HCT116 (cell line): ENCODE data around the gene FAM193A. TPM values are rescaled to one million over a fixed set of nuclear protein-coding genes. Genes with fewer than 3 reads are reported as not detected.

Source experiments
- ATAC-seq: fragments of 200-7000 bp; cut with Tn5 transposase; 2 replicates; pipeline ENCODE4 v1.9.1; 2020; ENCODE audit warnings: mild to moderate bottlenecking, moderate library complexity
- BruUV-seq: library from RNA; stranded (reverse); fragments of 400-500 nt; replicated peaks from 2 replicates; lab custom pipeline; 2021; lab: Mats Ljungman, UMichigan
- CTCF ChIA-PET: fragments of 300-600 bp; sonication (Branson Sonifier 250); formaldehyde crosslinking; loops from one replicate; lab custom pipeline; 2021; ENCODE audit warnings: antibody characterized with exemption; lab: Charles Lee
- POLR2A ChIA-PET: fragments of 300-600, 350-600 bp; sonication (Branson Sonifier 250); formaldehyde crosslinking; loops from one replicate; lab custom pipeline; 2021; ENCODE audit warnings: antibody characterized with exemption; lab: Charles Lee
- RAD21 ChIA-PET, 2 experiments: fragments of 300-600 bp; sonication (Branson Sonifier 250); formaldehyde crosslinking; loops; one replicate each; lab custom pipeline; 2023; ENCODE audit warnings: low total read pairs in 2 of 2; ENCODE audit not compliant: uncharacterized antibody in 2 of 2, unreplicated experiment in 2 of 2, low non-redundant PET in 1 of 2; lab: Charles Lee
- DNase-seq: peaks from one replicate; pipeline ENCODE4 v3.0.0-alpha.2; 2010; ENCODE audit warnings: low read depth, low spot score
- H2AFZ ChIP-seq: fragments of 200-600 bp; shearing (Covaris generic), sonication (generic); 2 replicates; pipeline ENCODE4 v1.6.1; 2017; ENCODE audit warnings: low read depth, mixed run types, mixed read lengths, antibody characterized with exemption, low read length; ENCODE audit not compliant: poor library complexity, severe bottlenecking
- H3K27ac ChIP-seq: 2 replicates; pipeline ENCODE4 v1.5.1; 2012; ENCODE audit warnings: low read depth, low read length
- H3K27me3 ChIP-seq: fragments of 200-600 bp; sonication (generic); 2 replicates; pipeline ENCODE4 v1.6.1; 2016; ENCODE audit warnings: mixed run types, low read length, mixed read lengths; ENCODE audit not compliant: insufficient read depth
- H3K36me3 ChIP-seq, 2 experiments: fragments of 200-500 bp in 1 of 2; fragments of 200-600 bp in 1 of 2; sonication (Bioruptor generic) in 1 of 2; sonication (generic) in 1 of 2; 2 replicates each; pipeline versions ENCODE4 v1.5.1 to v1.6.1; 2014 to 2016; ENCODE audit warnings: low read length in 2 of 2, inconsistent platforms in 1 of 2, mixed read lengths in 1 of 2, mixed run types in 1 of 2; ENCODE audit not compliant: insufficient read depth in 2 of 2, control insufficient read depth in 1 of 2
- H3K4me1 ChIP-seq, 2 experiments: fragments of 200-600 bp in 1 of 2; sonication (generic) in 1 of 2; 2 replicates each; pipeline versions ENCODE4 v1.5.1 to v1.6.1; 2012 to 2017; ENCODE audit warnings: low read length in 2 of 2, inconsistent platforms in 1 of 2, mild to moderate bottlenecking in 1 of 2, mixed read lengths in 1 of 2, mixed run types in 1 of 2, moderate library complexity in 1 of 2; ENCODE audit not compliant: insufficient read depth in 2 of 2, control insufficient read depth in 1 of 2
- H3K4me2 ChIP-seq: fragments of 200-600 bp; sonication (generic); 2 replicates; pipeline ENCODE4 v1.6.1; 2017; ENCODE audit warnings: mixed run types, low read length, mixed read lengths
- H3K4me3 ChIP-seq, 2 experiments: fragments of 200-600 bp in 1 of 2; sonication (generic) in 1 of 2; replicated peaks in 1 of 2; 2 replicates each; pipeline ENCODE4 v1.5.1; 2011 to 2016; ENCODE audit warnings: low read length in 2 of 2, control low read depth in 1 of 2, low read depth in 1 of 2, mild to moderate bottlenecking in 1 of 2, mixed read lengths in 1 of 2, mixed run types in 1 of 2
- H3K79me2 ChIP-seq: fragments of 200-600 bp; sonication (generic); 2 replicates; pipeline ENCODE4 v1.6.1; 2017; ENCODE audit warnings: mild to moderate bottlenecking, mixed run types, low read length, moderate library complexity, mixed read lengths; ENCODE audit not compliant: insufficient read depth
- H3K9ac ChIP-seq: fragments of 200-600 bp; sonication (generic); 2 replicates; pipeline ENCODE4 v1.6.1; 2016; ENCODE audit warnings: low read length, mixed read lengths
- H3K9me2 ChIP-seq: fragments of 200-600 bp; sonication (generic), shearing (Covaris generic); 2 replicates; pipeline ENCODE4 v1.6.1; 2017; ENCODE audit warnings: mixed run types, mild to moderate bottlenecking, moderate library complexity; ENCODE audit not compliant: insufficient read depth
- H3K9me3 ChIP-seq, 2 experiments: fragments of 200-500 bp in 1 of 2; fragments of 200-600 bp in 1 of 2; sonication (Bioruptor generic) in 1 of 2; sonication (generic) in 1 of 2; 2 replicates each; pipeline ENCODE4 v1.6.1; 2014 to 2017; ENCODE audit warnings: low read length in 2 of 2, mixed read lengths in 2 of 2, inconsistent platforms in 1 of 2, low read depth in 1 of 2, mild to moderate bottlenecking in 1 of 2, mixed run types in 1 of 2, moderate library complexity in 1 of 2; ENCODE audit not compliant: control insufficient read depth in 1 of 2, insufficient read depth in 1 of 2
- H4K20me1 ChIP-seq: fragments of 200-600 bp; sonication (generic), shearing (Covaris generic); 2 replicates; pipeline ENCODE4 v1.6.1; 2017; ENCODE audit warnings: mixed run types, mild to moderate bottlenecking, moderate library complexity; ENCODE audit not compliant: insufficient read depth
- CBX3 ChIP-seq: IDR thresholded peaks from 2 replicates; pipeline ENCODE4 v1.6.1; 2012; ENCODE audit warnings: low read depth
- CEBPB ChIP-seq: IDR thresholded peaks from 2 replicates; pipeline ENCODE4 v1.6.1; 2012; ENCODE audit warnings: low read depth
- EGR1 ChIP-seq: IDR thresholded peaks from 2 replicates; pipeline ENCODE4 v1.6.1; 2012; ENCODE audit warnings: low read depth
- EZH2phosphoT487 ChIP-seq: fragments of 200-600 bp; IDR thresholded peaks from 2 replicates; pipeline ENCODE4 v1.6.1; 2018; ENCODE audit warnings: antibody characterized with exemption, borderline replicate concordance
- FOSL1 ChIP-seq: IDR thresholded peaks from 2 replicates; pipeline ENCODE4 v1.6.1; 2012; ENCODE audit warnings: low read depth
- JUND ChIP-seq: IDR thresholded peaks from 2 replicates; pipeline ENCODE4 v1.6.1; 2012
- POLR2A ChIP-seq: IDR thresholded peaks from 2 replicates; pipeline ENCODE4 v1.7.0; 2011; ENCODE audit warnings: borderline replicate concordance; ENCODE audit not compliant: insufficient read depth, insufficient read length; ENCODE audit errors: extremely low read depth
- RAD21 ChIP-seq: IDR thresholded peaks from 2 replicates; pipeline ENCODE4 v1.6.1; 2012; ENCODE audit warnings: low read depth, mild to moderate bottlenecking
- SIN3A ChIP-seq: IDR thresholded peaks from 2 replicates; pipeline ENCODE4 v1.6.1; 2012; ENCODE audit warnings: low read depth
- SP1 ChIP-seq: IDR thresholded peaks from 2 replicates; pipeline ENCODE4 v1.6.1; 2012; ENCODE audit warnings: low read depth
- SRF ChIP-seq: IDR thresholded peaks from 2 replicates; pipeline ENCODE4 v1.6.1; 2012; ENCODE audit warnings: low read depth
- TCF7L2 ChIP-seq: IDR thresholded peaks from 2 replicates; pipeline ENCODE4 v1.7.0; 2011; ENCODE audit warnings: borderline replicate concordance, inconsistent platforms; ENCODE audit not compliant: insufficient read depth, insufficient read length; ENCODE audit errors: extremely low read depth
- YY1 ChIP-seq: IDR thresholded peaks from 2 replicates; pipeline ENCODE4 v1.6.1; 2011; ENCODE audit warnings: low read length, low read depth, moderate library complexity, mild to moderate bottlenecking; ENCODE audit not compliant: insufficient replicate concordance; ENCODE audit errors: extremely low read depth
- intact Hi-C: fragments of 100-400 bp; cut with micrococcal nuclease; formaldehyde crosslinking; loops from 2 replicates; pipeline ENCODE4 v1.10.0; 2022
- total RNA-seq: library from RNA; stranded (reverse); gene quantifications from one replicate; pipeline ENCODE4 v1.2.1, GENCODE V29; 2021; ENCODE audit not compliant: unreplicated experiment
- TF ChIP-seq, protein P1 (sequence below), 3 experiments: fragments of 200-600 bp in 1 of 3; sonication (generic) in 1 of 3; IDR thresholded peaks in 2 of 3; conservative IDR thresholded peaks in 1 of 3; 2 replicates each; pipeline ENCODE4 v1.5.1; 2012 to 2017; ENCODE audit warnings: low read depth in 2 of 3, low read length in 2 of 3, antibody characterized with exemption in 1 of 3, borderline replicate concordance in 1 of 3, control low read depth in 1 of 3, mild to moderate bottlenecking in 1 of 3, mixed read lengths in 1 of 3, mixed run types in 1 of 3, moderate library complexity in 1 of 3; ENCODE audit not compliant: insufficient read depth in 1 of 3
- TF ChIP-seq, protein P2 (sequence below): IDR thresholded peaks from 2 replicates; pipeline ENCODE4 v1.6.1; 2012

FAM193A gene
- total RNA-seq, 1 experiment from 2014 or later: 15.7 TPM

DNA sequence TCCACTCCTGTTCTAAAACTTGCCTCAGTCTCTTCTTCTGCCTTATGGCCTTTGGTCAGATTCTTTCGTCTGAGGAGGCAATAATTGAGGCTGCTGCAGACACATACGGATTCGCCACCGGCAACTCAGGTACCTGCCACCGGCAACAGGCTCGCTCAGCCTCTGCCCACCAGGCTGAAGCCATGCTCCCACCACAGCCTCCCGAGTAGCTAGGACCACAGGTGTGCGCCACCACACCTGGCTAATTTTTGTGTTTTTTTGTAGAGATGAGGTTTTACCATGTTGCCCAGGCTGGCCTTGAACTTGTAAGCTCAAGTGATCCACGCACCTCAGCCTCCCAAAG lies 193.1 kb downstream of the FAM193A start:
- Histone ChIP-seq H3K79me2 (no peaks in the 10 kb centered on the region), H4K20me1 (no peaks in the 10 kb centered on the region), H3K4me2 (no peak overlapping the region), H3K27me3 (no peaks in the 10 kb centered on the region), H3K27ac (no peak overlapping the region), H3K9me2 (no peaks in the 10 kb centered on the region), H3K36me3 (peaks cover 5 to 9% of the 10 kb centered on the region in 2 experiments; a peak in 3 of 4 replicates), H2AFZ (no peak overlapping the region), H3K4me1 (no peaks in the 10 kb centered on the region), H3K9me3 (no peaks in the 10 kb centered on the region)
- no TSS peak for BruUV-seq
- ATAC-seq: no peak
- intact Hi-C loops: no loop called here
- ChIA-PET CTCF (no interaction called here), POLR2A (no interaction called here)
- TF ChIP-seq, protein P1, sequence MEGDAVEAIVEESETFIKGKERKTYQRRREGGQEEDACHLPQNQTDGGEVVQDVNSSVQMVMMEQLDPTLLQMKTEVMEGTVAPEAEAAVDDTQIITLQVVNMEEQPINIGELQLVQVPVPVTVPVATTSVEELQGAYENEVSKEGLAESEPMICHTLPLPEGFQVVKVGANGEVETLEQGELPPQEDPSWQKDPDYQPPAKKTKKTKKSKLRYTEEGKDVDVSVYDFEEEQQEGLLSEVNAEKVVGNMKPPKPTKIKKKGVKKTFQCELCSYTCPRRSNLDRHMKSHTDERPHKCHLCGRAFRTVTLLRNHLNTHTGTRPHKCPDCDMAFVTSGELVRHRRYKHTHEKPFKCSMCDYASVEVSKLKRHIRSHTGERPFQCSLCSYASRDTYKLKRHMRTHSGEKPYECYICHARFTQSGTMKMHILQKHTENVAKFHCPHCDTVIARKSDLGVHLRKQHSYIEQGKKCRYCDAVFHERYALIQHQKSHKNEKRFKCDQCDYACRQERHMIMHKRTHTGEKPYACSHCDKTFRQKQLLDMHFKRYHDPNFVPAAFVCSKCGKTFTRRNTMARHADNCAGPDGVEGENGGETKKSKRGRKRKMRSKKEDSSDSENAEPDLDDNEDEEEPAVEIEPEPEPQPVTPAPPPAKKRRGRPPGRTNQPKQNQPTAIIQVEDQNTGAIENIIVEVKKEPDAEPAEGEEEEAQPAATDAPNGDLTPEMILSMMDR (IDR thresholded peaks at IDR 0.05 in 2 of 3, conservative IDR thresholded peaks at IDR 0.05 in 1 of 3; ENCODE audit: borderline replicate concordance in 1 of 3, insufficient read depth in 1 of 3, low read depth in 2 of 3, low read length in 2 of 3): no peak
- no peak for TF ChIP-seq SRF
- TF ChIP-seq FOSL1: no peak
- no peak for TF ChIP-seq JUND
- TF ChIP-seq EZH2phosphoT487: no peak
- no peak for TF ChIP-seq SP1
- TF ChIP-seq POLR2A: no peak
- TF ChIP-seq, protein P2, sequence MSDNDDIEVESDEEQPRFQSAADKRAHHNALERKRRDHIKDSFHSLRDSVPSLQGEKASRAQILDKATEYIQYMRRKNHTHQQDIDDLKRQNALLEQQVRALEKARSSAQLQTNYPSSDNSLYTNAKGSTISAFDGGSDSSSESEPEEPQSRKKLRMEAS: no peak
- TF ChIP-seq SIN3A: no peak
- no peak for TF ChIP-seq RAD21
- TF ChIP-seq CEBPB: no peak
- TF ChIP-seq EGR1: no peak
- TF ChIP-seq YY1: no peak
- no peak for TF ChIP-seq CBX3
- TF ChIP-seq TCF7L2: no peak
- TF ChIP-seq, all 23 proteins: peak for 0
- H3K4me3 ChIP-seq: no peak overlapping the region
- RAD21 ChIA-PET: no interaction called here
- no peak for DNase-seq
- no peak overlapping the region for H3K9ac ChIP-seq
